K562 (cell line): Measurements from ENCODE around the gene COQ9. TPM values are rescaled to one million over a fixed set of nuclear protein-coding genes. Genes with fewer than 3 reads are reported as not detected.

Source experiments
- ATAC-seq: fragments of 200-7000 bp; cut with Tn5 transposase; 3 replicates; pipeline ENCODE4 v1.9.1; 2020; ENCODE audit warnings: moderate library complexity
- BruUV-seq: library from RNA; stranded (reverse); fragments of 400-500 nt; replicated peaks from 2 replicates; lab custom pipeline; 2021; lab: Mats Ljungman, UMichigan
- CTCF ChIA-PET: fragments of 300-600 bp; formaldehyde crosslinking; extraction: SDS; loops from one replicate; lab custom pipeline; 2021; ENCODE audit warnings: low intra/inter-chr PET ratio; lab: Yijun Ruan, JAX
- POLR2A ChIA-PET: fragments of 300-600, 350-650 bp; sonication (Branson Sonifier 250); formaldehyde crosslinking; extraction: SDS; loops from one replicate; lab custom pipeline; 2021; ENCODE audit warnings: antibody characterized with exemption, inconsistent platforms; lab: Yijun Ruan, JAX
- DNase-seq, 4 experiments: peaks; one replicate each; pipeline versions ENCODE4 v3.0.0 to v3.0.0-alpha.2; 2011 to 2018; ENCODE audit warnings: low spot score in 3 of 4, mixed read lengths in 3 of 4; ENCODE audit errors: extremely low read depth in 1 of 4
- FAIRE-seq: peaks from 2 replicates; lab custom pipeline; 2011; peaks lifted over from hg19 to GRCh38; lab: Jason Lieb, UNC
- H2AFZ ChIP-seq: 2 replicates; pipeline ENCODE4 v1.6.0; 2011; ENCODE audit warnings: low read depth, low read length, control low read depth, inconsistent platforms
- H3K27ac ChIP-seq: fragments of 200-600 bp; 3 replicates; pipeline ENCODE4 v1.8.0; 2011; ENCODE audit warnings: low read depth, mild to moderate bottlenecking, control low read depth, inconsistent platforms, low read length, moderate library complexity, mixed read lengths; ENCODE audit errors: extremely low read depth
- H3K27me3 ChIP-seq, 2 experiments: fragments of 300-600 bp in 1 of 2; 2 replicates in 1 of 2; 3 replicates in 1 of 2; pipeline versions ENCODE4 v1.6.0 to v1.8.0; 2011; ENCODE audit warnings: inconsistent platforms in 2 of 2, low read length in 2 of 2, mild to moderate bottlenecking in 1 of 2, mixed read lengths in 1 of 2, moderate library complexity in 1 of 2; ENCODE audit not compliant: control insufficient read depth in 2 of 2, insufficient read depth in 2 of 2
- H3K36me3 ChIP-seq: fragments of 300-600 bp; 3 replicates; pipeline ENCODE4 v1.8.0; 2011; ENCODE audit warnings: mild to moderate bottlenecking, low read length, inconsistent platforms; ENCODE audit not compliant: control insufficient read depth, insufficient read depth
- H3K4me1 ChIP-seq, 2 experiments: fragments of 200-600 bp in 1 of 2; replicated peaks in 1 of 2; 2 replicates in 1 of 2; 3 replicates in 1 of 2; pipeline versions ENCODE4 v1.5.1 to v1.8.0; 2011; ENCODE audit warnings: inconsistent platforms in 2 of 2, low read length in 2 of 2, mild to moderate bottlenecking in 1 of 2, mixed read lengths in 1 of 2, moderate library complexity in 1 of 2; ENCODE audit not compliant: control insufficient read depth in 2 of 2, insufficient read depth in 2 of 2
- H3K4me2 ChIP-seq: 2 replicates; pipeline ENCODE4 v1.6.1; 2011; ENCODE audit warnings: low read length, control low read depth, inconsistent platforms, mixed read lengths; ENCODE audit not compliant: insufficient read depth
- H3K4me3 ChIP-seq: fragments of 200-600 bp; sonication (generic), shearing (Covaris generic); 2 replicates; pipeline ENCODE4 v1.5.1; 2016; ENCODE audit warnings: control low read depth, inconsistent platforms
- H3K79me2 ChIP-seq: fragments of 200-600 bp; 3 replicates; pipeline ENCODE4 v1.8.0; 2011; ENCODE audit warnings: low read length, inconsistent platforms; ENCODE audit not compliant: control insufficient read depth, insufficient read depth
- H3K9ac ChIP-seq, 2 experiments: 2 replicates each; pipeline versions ENCODE4 v1.6.0 to v1.6.1; 2011; ENCODE audit warnings: low read depth in 2 of 2, low read length in 2 of 2, control low read depth in 1 of 2, inconsistent platforms in 1 of 2, mild to moderate bottlenecking in 1 of 2, mixed read lengths in 1 of 2; ENCODE audit not compliant: insufficient read depth in 1 of 2
- H3K9me1 ChIP-seq: one replicate; pipeline ENCODE4 v1.6.0; 2011; ENCODE audit warnings: inconsistent platforms, mild to moderate bottlenecking, low read length, moderate library complexity; ENCODE audit not compliant: control insufficient read depth, insufficient read depth
- H3K9me3 ChIP-seq: replicated peaks from 2 replicates; pipeline ENCODE4 v1.5.1; 2011; ENCODE audit warnings: low read depth, low read length, inconsistent platforms; ENCODE audit not compliant: control insufficient read depth, insufficient read depth
- H4K20me1 ChIP-seq: replicated peaks from 2 replicates; pipeline ENCODE4 v1.6.1; 2011; ENCODE audit warnings: low read length, inconsistent platforms, mixed read lengths; ENCODE audit not compliant: control insufficient read depth, insufficient read depth
- NR2F6 ChIP-seq: fragments of 450-650 bp; formaldehyde crosslinking; IDR thresholded peaks from 2 replicates; pipeline ENCODE4 v1.4.0; 2020; ENCODE audit warnings: mild to moderate bottlenecking
- POLR2A ChIP-seq: fragments of 450-650 bp; conservative IDR thresholded peaks from 2 replicates; pipeline ENCODE4 v1.6.1; 2016
- SRF ChIP-seq, 2 experiments: fragments of 250-450, 450-650 bp in 1 of 2; sonication (Bioruptor Pico) in 1 of 2; sonication (generic) in 1 of 2; formaldehyde crosslinking; IDR thresholded peaks; 2 replicates each; pipeline versions ENCODE4 v1.5.0 to v1.5.1; 2020 to 2022; ENCODE audit warnings: mild to moderate bottlenecking in 1 of 2, missing genetic modification reagents in 1 of 2
- SUPT5H ChIP-seq: fragments of 450-650 bp; IDR thresholded peaks from 2 replicates; pipeline ENCODE4 v1.6.1; 2016
- ZNF699 ChIP-seq: fragments of 250-450 bp; sonication (Bioruptor Pico); IDR thresholded peaks from 2 replicates; pipeline ENCODE4 v1.8.0; 2021; ENCODE audit warnings: mild to moderate bottlenecking, moderate library complexity; ENCODE audit not compliant: insufficient replicate concordance
- ZNF75A ChIP-seq: fragments of 450-650 bp; formaldehyde crosslinking; IDR thresholded peaks from 2 replicates; pipeline ENCODE4 v1.4.0; 2020; ENCODE audit warnings: mild to moderate bottlenecking
- WGBS: fragments of 100-300 bp; shearing (Covaris generic); methylation state at CpG from one replicate; pipeline ENCODE4 v1.1.6; 2016; ENCODE audit warnings: low coverage, mixed read lengths; ENCODE audit not compliant: insufficient coverage; ENCODE audit errors: missing lambda C conversion rate; 5-methylcytosine and 5-hydroxymethylcytosine counted together
- in situ Hi-C: fragments of 300-500 bp; cut with MboI; formaldehyde crosslinking; loops from 4 replicates; pipeline ENCODE4 v1.15.0; 2018; ENCODE audit warnings: inconsistent platforms, mixed read lengths
- intact Hi-C: fragments of 100-400 bp; cut with micrococcal nuclease; formaldehyde crosslinking; loops from 2 replicates; pipeline ENCODE4 v1.14.2; 2022
- polyA plus RNA-seq, 8 experiments: library from polyadenylated mRNA; depleted of rRNA in 4 of 8; stranded (reverse) in 5 of 8; unstranded in 3 of 8; fragments of >200 nt; fragmentation: Nextera tagmentation in 2 of 8; fragmentation: Illumina TruSeq in 1 of 8; extraction: Ambion mirVana in 2 of 8; extraction: Trizol in 1 of 8; gene quantifications; 2 replicates each; pipeline versions ENCODE4 v1.2.1 to v1.2.3, GENCODE V29; 2011 to 2014; ENCODE audit warnings: inconsistent platforms in 1 of 8, missing spikeins in 1 of 8
- total RNA-seq, 7 experiments: library from RNA; depleted of rRNA in 6 of 7; stranded (reverse); fragments of >200 nt in 6 of 7; fragmentation: Illumina TruSeq in 2 of 7; extraction: Trizol in 2 of 7; gene quantifications; 2 replicates each; pipeline versions ENCODE4 v1.2.1 to v1.2.3, GENCODE V29; 2011 to 2021; ENCODE audit warnings: low replicate concordance in 1 of 7
- TF ChIP-seq, protein P1 (sequence below): fragments of 250-450 bp; sonication (Bioruptor Pico); IDR thresholded peaks from 2 replicates; pipeline ENCODE4 v1.4.0; 2020; ENCODE audit warnings: mild to moderate bottlenecking, moderate library complexity
- TF ChIP-seq, protein P2 (sequence below): fragments of 450-650 bp; IDR thresholded peaks from 2 replicates; pipeline ENCODE4 v1.6.1; 2014; ENCODE audit warnings: low read depth, mild to moderate bottlenecking, moderate library complexity, borderline replicate concordance
- TF ChIP-seq, protein P3 (sequence below): fragments of 450-650 bp; formaldehyde crosslinking; conservative IDR thresholded peaks from 2 replicates; pipeline ENCODE4 v1.4.0; 2022; ENCODE audit warnings: mild to moderate bottlenecking, missing genetic modification characterization
- TF ChIP-seq, protein P4 (sequence below), 2 experiments: fragments of 450-650 bp; IDR thresholded peaks; 2 replicates each; pipeline ENCODE4 v1.6.1; 2016

Gene COQ9
- total and polyA plus RNA-seq, 9 of the 15 experiments (the other 6 are each of a cell fraction or from before 2014, with no cell fraction given), result 35.0 to 139 (median 71.4) TPM

DNA sequence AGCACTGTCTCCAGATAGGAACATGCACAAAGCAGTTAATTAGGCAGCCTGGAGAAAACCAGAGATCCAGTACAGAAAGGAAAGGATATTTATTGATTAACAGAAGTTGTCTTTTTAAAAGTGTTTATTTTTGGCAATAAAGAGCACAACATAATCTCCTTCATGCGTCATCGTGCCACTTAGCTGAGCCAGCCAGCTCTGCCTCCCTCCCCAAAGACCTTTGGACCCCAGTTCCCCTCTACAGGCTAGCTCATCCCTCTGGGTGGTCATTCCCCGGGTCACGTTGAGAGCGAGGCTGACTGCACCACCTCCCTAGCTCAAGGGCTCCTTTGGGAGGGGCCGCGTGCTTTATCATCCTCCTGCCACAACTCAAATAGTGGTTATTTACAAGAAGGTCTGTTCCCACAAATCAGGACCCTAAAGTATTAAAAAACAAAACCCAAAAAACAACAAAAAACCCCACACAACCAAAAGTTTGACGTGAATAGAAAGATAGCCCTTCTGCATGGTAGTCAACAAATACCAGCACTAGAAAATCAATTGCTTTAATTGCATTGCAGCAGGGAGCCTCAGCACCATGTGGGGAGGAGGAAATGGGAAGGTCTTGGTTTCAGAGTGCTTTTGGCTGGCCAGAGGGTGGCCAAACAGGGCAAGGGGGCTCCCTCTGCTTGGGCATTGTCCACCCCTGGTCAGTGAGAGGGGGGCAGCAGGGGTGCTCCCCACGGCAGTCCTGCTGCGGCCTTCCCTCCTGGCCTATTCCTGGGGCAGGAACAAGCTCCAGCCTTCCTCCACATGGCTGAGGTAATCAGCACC lies 24.8 kb downstream of the COQ9 start:
- Histone ChIP-seq H3K4me3 (no peak overlapping the region), H3K4me1 (peaks cover 11 to 20% of the 10 kb centered on the region in 2 experiments), H3K9me3 (no peaks in the 10 kb centered on the region), H3K9me1 (peaks cover 3% of the 10 kb centered on the region), H2AFZ (no peak overlapping the region), H3K4me2 (no peak overlapping the region), H3K79me2 (no peaks in the 10 kb centered on the region), H3K27ac (no peak overlapping the region), H3K9ac (no peak overlapping the region; a peak in 1 of 4 replicates), H3K27me3 (no peaks in the 10 kb centered on the region), H4K20me1 (0 out of 2 replicates have a peak, but pooled peaks cover 4% of the 10 kb centered on the region), H3K36me3 (peaks cover 69% of the 10 kb centered on the region)
- POLR2A ChIA-PET, result interaction anchor here (0.8 to 2.7 kb wide), 4 partner anchors 9 to 170 kb away, joined by 3 to 14 read pairs (median 5); partner anchors contain the start of genes CIAPIN1, COQ9 and POLR2C
- intact Hi-C loops (no loop called here), in situ Hi-C loops (no loop called here)
- ATAC-seq (no peak), DNase-seq (no peak), FAIRE-seq (no peak)
- CTCF ChIA-PET, result no interaction called here
- BruUV-seq, result no TSS peak
- 81% methylated on average over 10 of the region's 10 CpGs for WGBS
- TF ChIP-seq, protein P1, sequence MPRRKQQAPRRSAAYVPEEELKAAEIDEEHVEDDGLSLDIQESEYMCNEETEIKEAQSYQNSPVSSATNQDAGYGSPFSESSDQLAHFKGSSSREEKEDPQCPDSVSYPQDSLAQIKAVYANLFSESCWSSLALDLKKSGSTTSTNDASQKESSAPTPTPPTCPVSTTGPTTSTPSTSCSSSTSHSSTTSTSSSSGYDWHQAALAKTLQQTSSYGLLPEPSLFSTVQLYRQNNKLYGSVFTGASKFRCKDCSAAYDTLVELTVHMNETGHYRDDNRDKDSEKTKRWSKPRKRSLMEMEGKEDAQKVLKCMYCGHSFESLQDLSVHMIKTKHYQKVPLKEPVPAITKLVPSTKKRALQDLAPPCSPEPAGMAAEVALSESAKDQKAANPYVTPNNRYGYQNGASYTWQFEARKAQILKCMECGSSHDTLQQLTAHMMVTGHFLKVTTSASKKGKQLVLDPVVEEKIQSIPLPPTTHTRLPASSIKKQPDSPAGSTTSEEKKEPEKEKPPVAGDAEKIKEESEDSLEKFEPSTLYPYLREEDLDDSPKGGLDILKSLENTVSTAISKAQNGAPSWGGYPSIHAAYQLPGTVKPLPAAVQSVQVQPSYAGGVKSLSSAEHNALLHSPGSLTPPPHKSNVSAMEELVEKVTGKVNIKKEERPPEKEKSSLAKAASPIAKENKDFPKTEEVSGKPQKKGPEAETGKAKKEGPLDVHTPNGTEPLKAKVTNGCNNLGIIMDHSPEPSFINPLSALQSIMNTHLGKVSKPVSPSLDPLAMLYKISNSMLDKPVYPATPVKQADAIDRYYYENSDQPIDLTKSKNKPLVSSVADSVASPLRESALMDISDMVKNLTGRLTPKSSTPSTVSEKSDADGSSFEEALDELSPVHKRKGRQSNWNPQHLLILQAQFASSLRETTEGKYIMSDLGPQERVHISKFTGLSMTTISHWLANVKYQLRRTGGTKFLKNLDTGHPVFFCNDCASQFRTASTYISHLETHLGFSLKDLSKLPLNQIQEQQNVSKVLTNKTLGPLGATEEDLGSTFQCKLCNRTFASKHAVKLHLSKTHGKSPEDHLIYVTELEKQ (CRISPR knock-in tag), result no peak
- no peak for TF ChIP-seq ZNF75A
- no peak for TF ChIP-seq ZNF699 (CRISPR knock-in tag)
- TF ChIP-seq SRF (CRISPR knock-in tag; IDR thresholded peaks at IDR 0.05), result no peak
- peak; percentile 45 for TF ChIP-seq POLR2A
- TF ChIP-seq SUPT5H, result 0 out of 2 replicates have a peak, but pooled peaks have one; percentile 28
- TF ChIP-seq, protein P2, sequence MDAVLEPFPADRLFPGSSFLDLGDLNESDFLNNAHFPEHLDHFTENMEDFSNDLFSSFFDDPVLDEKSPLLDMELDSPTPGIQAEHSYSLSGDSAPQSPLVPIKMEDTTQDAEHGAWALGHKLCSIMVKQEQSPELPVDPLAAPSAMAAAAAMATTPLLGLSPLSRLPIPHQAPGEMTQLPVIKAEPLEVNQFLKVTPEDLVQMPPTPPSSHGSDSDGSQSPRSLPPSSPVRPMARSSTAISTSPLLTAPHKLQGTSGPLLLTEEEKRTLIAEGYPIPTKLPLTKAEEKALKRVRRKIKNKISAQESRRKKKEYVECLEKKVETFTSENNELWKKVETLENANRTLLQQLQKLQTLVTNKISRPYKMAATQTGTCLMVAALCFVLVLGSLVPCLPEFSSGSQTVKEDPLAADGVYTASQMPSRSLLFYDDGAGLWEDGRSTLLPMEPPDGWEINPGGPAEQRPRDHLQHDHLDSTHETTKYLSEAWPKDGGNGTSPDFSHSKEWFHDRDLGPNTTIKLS, result no peak
- TF ChIP-seq, protein P3, sequence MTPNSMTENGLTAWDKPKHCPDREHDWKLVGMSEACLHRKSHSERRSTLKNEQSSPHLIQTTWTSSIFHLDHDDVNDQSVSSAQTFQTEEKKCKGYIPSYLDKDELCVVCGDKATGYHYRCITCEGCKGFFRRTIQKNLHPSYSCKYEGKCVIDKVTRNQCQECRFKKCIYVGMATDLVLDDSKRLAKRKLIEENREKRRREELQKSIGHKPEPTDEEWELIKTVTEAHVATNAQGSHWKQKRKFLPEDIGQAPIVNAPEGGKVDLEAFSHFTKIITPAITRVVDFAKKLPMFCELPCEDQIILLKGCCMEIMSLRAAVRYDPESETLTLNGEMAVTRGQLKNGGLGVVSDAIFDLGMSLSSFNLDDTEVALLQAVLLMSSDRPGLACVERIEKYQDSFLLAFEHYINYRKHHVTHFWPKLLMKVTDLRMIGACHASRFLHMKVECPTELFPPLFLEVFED (CRISPR knock-in tag), result peak; percentile 37; the same call in 1 of the 2 replicates
- TF ChIP-seq NR2F6 (CRISPR knock-in tag), result no peak
- TF ChIP-seq, protein P4, sequence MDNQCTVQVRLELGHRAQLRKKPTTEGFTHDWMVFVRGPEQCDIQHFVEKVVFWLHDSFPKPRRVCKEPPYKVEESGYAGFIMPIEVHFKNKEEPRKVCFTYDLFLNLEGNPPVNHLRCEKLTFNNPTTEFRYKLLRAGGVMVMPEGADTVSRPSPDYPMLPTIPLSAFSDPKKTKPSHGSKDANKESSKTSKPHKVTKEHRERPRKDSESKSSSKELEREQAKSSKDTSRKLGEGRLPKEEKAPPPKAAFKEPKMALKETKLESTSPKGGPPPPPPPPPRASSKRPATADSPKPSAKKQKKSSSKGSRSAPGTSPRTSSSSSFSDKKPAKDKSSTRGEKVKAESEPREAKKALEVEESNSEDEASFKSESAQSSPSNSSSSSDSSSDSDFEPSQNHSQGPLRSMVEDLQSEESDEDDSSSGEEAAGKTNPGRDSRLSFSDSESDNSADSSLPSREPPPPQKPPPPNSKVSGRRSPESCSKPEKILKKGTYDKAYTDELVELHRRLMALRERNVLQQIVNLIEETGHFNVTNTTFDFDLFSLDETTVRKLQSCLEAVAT (IDR thresholded peaks at IDR 0.05), result no peak
